CD4-positive, alpha-beta T cell treated with Interleukin-17A for 4 hours (primary cell): ENCODE data around the gene FLRT1.
A peak's percentile ranks its signal among the peaks of the same experiment; 100 is the strongest.

Experiments used
- DNase-seq: peaks from one replicate; pipeline ENCODE4 v3.0.0-alpha.2; 2020; ENCODE audit warnings: mixed read lengths

Gene FLRT1, protein sequence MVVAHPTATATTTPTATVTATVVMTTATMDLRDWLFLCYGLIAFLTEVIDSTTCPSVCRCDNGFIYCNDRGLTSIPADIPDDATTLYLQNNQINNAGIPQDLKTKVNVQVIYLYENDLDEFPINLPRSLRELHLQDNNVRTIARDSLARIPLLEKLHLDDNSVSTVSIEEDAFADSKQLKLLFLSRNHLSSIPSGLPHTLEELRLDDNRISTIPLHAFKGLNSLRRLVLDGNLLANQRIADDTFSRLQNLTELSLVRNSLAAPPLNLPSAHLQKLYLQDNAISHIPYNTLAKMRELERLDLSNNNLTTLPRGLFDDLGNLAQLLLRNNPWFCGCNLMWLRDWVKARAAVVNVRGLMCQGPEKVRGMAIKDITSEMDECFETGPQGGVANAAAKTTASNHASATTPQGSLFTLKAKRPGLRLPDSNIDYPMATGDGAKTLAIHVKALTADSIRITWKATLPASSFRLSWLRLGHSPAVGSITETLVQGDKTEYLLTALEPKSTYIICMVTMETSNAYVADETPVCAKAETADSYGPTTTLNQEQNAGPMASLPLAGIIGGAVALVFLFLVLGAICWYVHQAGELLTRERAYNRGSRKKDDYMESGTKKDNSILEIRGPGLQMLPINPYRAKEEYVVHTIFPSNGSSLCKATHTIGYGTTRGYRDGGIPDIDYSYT

DNA sequence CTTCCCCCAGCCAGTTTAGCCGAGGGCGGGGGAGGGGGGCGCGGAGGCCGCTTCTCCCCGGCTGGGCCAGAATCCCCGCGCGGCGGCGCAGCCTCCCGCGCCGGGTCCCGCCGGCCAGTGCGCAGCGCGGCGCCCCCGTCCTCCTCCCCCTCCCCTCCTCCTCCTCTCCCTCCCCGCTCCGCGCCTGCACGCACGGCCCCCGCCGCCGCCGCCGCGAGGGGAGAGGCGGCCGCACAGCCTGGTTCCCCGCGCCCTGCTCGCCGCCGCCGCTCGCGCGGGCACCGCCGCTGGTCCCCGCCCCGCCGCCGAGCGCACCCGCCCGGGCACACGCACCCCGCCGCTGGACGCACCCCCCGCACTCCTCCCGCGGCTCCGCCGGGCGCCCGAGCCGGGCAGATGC, at the start of gene FLRT1:
Gene FLRT1 (plus strand): TSS at position 356 of the 400 bp plus-strand sequence. CDS start 80,337 bp downstream, outside the sequence.
- no peak for DNase-seq

DNA sequence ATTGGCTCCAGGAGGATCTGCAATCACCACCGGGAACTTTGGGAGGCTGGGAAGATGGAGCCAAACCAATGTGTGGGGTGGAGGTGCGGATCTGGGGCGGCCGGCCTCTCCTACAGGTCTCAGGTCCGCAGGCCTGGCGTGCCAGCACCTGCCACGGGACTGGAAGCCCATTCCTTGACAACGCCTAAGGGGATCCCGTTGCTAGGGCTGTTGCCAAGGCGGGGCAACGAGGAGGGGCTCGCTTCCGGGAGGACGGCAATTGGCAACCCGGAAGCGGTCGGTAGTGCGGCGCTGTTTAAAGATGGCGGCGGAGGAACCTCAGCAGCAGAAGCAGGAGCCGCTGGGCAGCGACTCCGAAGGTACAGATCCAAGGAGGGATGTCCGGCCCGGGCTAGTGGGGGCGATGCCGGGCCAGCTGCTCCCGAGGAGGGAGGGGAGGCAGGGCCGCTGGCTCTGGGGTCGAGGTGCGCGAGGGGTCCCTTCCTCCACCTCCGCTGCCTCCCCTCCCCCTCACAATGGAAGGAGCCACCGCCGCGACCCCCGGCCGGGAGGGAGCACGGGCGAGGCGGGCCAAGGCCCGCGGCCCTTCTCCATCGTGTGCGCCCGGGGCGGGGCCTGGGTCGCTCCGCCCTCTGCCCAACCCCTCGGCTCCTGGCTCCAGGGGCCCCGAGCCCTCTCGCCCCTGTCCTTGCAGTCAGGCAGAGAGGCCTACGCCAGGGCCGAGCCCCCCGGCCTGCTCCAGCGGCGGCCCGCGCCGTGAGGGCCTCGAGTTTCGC, 49.4 kb upstream of the FLRT1 start, which contains the start of gene OTUB1:
Gene OTUB1 (plus strand): TSS at position 283 of the 776 bp plus-strand sequence. CDS start 19 bp downstream, at position 302.
- peak; percentile 90 for DNase-seq

DNA sequence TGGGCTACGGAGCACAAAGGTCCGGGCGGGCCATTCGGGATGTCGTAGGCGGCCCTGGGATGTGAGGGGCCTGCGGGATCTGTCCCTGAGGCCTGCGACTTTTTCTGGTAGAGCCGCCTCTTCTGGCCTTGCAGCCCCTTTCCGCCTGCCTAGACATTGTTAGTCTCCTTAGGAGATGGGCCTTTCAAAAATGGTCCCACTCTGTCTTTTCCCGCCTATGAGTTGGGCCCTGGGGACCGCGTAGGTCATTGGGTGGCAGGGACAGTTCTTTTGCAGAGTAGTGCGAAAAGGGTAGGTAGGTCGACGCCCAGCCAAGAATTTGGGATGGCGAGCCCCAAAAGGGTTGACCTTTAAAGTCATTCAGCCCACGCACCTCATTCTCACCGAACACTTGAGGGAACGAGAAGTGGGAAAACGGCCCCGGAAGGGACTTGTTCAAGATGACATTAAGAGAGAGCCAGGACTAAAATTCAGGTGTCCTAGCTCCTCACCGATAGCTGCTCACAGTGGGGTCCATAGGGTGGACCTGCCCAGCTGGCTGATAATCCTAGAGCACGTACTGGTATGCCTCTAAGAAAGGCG, 48.7 kb upstream of the FLRT1 start:
- no peak for DNase-seq

DNA sequence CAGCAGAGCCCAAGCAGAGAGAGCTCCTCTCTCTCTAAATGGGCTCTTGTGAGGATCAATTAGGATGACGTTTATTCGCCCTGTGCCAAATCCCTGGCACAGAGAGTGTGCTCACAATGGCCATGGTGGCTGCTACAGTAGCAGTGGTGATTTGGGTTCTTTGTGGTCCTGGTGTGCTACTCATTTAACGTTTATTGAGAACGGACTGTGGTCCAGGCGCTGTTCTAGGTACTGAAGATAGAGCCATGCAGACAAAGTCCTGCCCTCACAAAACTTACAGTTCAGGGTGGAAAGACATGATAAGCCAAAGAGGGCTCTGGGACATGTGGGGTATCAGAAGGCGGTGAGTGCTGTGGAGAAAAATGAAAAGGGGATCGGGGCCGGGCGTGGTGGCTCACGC, 44.2 kb upstream of the FLRT1 start:
- DNase-seq: no peak

DNA sequence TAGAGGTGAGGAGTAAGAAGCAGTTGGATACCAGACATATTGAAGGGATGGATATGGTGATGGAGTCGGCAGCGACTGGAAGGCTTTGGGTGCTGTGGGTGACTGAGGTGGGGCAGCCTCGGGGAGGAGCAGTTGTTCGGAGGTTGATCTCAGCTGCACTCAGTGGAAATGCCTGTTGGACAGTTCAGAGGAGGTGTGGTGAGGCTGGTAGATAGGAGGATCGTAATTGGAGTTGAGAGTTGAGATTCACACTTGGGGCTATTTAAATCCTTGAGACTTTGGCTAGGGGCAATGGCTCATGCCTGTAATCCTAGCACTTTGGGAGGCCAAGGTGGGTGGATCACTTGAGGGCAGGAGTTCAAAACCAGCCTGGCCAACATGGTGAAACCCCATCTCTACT, 42.6 kb upstream of the FLRT1 start:
- no peak for DNase-seq

DNA sequence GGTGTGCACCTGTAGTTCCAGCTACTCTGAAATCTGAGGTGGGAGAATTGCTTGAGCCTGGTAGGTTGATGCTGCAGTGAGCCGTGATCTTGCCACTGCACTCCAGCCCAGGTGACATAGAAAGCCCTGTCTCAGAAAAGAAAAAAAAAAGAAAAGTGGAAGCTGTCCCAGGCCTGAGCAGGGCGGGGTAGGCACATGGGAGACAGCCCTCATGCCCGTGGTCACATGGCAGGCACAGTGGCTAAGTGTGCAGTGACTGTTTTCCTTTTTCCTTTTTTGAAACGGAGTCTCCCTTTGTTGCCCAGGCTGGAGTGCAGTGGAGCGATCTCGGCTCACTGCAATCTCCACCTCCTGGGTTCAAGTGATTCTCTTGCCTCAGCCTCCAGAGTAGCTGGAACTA, 41.7 kb upstream of the FLRT1 start:
- DNase-seq: no peak

DNA sequence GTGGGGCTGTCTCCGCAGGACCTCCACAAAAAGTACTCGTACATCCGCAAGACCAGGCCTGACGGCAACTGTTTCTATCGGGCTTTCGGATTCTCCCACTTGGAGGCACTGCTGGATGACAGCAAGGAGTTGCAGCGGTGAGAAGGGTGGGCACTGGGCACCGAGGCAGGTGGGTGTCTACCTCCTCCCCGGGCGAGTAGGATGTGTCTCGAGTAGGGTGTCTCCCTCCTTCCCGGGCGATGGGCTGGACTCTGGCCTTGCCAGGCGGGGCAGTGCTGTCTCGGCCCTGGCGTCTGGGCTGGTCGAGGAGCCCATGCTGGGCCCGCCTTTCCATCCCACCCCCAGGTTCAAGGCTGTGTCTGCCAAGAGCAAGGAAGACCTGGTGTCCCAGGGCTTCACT, 39.2 kb upstream of the FLRT1 start:
- DNase-seq: no peak

DNA sequence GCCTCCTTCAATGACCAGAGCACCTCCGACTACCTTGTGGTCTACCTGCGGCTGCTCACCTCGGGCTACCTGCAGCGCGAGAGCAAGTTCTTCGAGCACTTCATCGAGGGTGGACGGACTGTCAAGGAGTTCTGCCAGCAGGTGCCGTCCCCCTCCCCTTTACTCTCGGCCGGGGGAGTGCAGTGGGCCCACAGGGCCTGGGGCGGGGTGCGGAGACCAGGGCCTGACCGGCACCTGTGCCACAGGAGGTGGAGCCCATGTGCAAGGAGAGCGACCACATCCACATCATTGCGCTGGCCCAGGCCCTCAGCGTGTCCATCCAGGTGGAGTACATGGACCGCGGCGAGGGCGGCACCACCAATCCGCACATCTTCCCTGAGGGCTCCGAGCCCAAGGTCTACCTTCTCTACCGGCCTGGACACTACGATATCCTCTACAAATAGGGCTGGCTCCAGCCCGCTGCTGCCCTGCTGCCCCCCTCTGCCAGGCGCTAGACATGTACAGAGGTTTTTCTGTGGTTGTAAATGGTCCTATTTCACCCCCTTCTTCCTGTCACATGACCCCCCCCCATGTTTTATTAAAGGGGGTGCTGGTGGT, 38.5 kb upstream of the FLRT1 start:
- DNase-seq: no peak

DNA sequence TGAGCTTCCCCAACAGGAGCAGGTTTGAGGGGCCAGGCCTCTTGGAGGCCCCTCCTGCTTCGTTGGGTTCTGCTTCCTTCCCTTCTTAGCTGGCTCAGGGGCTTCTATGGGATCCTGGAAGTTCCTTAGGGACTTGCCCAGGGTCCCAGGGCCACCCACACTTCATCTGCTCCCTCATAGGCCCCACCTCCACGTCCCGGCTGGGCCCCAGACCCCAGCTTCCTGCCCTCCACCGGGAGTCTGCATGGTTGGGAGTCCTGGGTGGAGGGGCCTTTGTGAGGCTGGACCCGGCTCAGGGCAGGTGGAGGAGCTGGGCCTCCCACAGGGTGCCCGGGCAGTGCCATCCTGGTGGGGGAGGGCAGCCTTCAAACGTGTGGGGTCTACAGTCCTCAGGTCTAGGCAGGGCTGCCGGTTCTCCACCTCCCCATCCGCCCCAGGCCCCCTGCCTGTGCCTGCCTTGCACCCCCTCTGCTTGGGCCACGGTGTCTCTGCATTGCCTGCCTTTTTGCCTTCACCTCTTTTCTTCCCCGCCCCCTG, 37.9 kb upstream of the FLRT1 start:
- no peak for DNase-seq

DNA sequence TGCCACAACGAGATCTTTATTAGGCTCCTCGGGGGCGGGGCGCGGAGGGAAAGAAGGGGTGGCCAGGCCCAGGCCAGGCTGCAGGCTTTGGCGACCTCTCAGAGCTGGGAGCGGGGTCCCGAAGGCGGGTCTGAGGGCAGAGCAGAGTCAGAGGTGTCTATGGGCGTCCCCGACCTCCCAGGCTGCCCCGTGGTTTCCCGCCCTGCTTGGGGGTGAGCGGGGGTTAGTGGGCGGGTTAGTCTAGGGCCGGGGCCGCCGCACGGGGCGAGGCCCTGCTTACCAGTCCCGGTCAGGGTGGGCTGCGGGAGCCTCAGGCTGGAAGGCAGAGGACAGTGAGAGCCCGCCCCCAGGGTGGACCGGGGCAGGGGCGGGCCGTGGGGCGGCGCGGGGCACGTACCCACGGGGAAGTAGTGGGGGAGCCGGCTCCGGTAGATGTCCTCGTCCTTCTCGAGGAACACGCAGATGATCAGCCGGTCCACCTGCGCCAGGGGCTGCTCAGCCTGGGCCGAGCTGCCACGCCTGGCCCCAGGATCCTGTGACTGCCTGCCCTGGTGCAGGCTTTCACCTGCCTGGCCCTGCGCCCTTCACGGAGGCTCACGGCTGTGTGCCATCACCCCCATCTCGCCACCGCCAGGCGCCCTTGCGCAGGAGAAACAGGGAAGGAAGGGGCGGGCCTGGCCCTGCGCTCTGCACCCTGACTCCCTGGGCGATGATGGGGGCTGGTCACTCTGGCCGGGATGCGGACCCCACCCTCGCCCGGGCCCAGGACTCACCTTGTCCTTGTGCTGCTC, 37.0 kb upstream of the FLRT1 start:
- DNase-seq: peak; percentile 14

DNA sequence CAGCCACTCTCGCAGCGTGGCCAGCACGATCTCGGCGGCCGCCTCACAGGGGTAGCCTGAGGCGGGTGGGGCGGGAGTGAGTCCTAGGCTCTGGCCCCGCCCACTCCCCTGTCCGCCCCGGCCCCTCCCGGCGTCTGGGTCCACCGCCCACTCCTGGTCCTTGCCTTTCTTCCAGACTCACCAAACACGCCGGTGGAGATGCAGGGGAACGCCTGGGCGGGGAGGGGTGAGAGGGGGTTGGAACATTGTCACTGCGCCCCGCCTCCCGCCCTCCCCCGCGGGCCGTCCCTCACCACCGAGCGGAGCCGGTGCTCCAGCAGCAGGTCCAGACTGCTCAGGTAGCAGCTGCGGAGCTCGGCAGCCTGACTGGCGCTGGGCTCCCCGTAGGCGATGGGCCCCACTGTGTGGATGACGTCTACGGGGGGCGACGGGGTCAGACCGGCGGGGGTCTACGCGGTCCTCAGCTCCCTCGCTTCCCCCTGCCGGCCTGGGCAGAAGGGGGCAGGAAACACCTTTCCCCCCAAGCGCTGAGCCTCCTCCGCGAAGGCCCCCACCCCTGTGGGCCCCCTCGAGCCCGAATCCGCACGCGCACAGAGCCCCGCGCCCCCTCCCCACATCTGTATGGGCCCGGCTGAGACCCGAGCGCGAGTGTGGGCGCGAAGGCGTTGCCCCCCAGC, 36.2 kb upstream of the FLRT1 start:
- DNase-seq: peak; percentile 74

DNA sequence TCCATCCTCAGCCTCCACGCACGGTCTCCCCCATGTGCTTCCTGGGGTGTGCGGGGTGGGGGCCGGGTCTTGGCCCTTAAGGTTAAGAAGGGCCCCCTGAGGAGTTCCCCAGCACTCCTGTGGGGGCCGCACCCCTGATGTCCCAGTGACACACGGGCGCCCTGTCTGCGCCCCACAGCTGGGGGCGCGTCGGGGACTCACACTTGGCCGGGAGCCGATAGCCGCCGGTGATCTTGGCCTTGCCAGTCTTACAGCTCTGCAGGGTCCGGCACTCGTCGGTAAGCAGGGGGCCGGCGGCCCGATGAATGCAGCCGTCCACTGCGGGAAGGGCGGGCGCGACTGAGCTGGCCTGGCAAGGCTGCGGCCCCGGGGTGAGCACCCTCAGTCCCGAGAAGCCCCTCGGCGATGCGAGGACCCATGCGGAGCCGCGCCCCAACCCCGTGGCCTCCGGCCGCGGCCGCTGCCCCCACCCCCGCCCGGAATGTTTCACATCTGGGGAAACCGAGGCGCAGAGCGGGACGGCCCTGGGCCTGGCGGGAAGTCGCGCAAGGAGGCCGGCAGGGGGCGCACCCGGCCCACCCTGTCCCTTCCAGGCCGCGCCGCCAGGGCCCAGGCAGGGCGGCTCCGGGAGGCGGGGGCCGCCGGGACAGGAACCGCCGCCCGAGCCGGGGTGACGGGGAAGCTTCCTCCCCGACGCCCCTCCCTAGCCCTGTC, 35.5 kb upstream of the FLRT1 start:
- peak; percentile 84 for DNase-seq

DNA sequence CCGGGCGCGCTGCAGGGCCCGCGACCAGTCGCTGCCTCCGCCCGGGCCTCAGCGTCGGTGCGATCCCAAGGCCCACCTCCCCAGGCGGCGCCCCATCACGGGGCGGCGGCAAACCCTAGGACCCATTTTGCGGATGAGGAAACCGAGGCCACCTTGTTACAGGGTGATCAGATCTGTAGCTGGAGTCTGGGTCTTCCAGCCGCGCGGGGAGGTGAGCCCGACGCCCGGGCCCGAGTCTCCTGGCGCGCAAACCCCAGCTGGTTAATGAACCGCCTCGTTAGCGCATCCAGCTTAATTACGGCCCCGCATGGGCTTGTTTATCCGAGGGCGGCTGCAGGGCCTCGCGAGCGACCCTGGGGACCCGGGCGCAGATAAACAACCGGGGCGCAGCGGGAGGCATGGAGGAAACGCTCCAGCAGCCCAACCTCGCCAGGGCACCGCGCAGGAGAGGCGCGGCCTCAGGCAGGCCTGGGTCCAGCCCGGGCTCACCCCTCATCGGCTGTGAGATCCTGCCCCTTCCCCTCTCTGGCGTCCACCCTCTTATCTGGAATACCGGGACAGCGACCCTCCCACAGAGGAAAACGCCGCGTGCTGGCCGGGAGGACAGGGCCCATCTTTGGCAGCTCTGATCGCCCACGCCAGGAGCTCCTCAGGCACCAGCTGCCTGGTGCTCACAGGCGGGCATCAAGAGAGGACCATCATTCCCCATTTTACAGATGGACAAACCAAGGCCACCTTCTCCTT, 34.8 kb upstream of the FLRT1 start:
- DNase-seq: no peak

DNA sequence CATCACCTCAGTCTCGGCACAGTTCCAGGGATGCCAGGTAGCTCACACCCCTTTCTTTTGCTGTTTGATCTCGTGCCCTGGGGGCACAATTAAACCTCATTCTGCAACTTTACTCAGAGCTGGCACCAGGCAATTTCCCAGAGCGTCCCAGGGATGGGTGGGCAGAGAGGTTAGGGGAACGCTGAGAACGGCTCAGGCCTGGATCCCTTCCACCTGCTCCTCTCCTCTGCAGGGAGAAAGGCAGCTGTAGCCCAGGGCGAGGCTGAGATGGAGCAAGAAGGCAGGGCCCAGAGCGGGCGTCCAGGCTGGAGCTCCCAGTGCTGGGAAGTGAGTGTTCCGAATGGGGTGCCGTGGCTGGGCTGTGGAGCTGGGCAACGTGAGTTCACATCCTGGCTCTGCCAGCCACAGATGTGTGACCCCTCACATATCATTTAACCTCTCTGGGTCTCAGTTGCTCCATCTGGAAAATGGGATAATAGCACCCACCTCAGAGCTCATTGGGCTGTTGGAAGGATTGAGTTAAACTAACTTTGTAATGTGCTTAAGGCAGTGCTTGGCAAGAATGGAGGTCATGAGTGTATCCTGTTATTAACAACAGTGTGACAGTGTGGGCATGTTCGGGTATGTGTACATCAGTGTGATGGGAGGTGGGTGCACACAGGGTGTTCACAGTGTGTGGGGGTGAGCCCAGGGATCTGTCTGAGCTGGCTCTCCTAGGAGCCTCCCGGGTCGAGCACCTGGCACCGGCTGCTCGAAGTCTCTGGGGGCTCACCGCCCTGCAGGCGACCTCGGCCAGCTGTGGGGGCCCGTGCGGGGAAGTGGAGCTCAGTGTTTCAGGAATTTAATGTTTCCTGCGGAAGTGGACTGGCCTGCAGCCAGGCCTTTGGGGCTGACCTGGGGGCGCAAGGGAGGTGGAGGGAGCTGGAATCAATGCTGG, 34.0 kb upstream of the FLRT1 start:
- no peak for DNase-seq

DNA sequence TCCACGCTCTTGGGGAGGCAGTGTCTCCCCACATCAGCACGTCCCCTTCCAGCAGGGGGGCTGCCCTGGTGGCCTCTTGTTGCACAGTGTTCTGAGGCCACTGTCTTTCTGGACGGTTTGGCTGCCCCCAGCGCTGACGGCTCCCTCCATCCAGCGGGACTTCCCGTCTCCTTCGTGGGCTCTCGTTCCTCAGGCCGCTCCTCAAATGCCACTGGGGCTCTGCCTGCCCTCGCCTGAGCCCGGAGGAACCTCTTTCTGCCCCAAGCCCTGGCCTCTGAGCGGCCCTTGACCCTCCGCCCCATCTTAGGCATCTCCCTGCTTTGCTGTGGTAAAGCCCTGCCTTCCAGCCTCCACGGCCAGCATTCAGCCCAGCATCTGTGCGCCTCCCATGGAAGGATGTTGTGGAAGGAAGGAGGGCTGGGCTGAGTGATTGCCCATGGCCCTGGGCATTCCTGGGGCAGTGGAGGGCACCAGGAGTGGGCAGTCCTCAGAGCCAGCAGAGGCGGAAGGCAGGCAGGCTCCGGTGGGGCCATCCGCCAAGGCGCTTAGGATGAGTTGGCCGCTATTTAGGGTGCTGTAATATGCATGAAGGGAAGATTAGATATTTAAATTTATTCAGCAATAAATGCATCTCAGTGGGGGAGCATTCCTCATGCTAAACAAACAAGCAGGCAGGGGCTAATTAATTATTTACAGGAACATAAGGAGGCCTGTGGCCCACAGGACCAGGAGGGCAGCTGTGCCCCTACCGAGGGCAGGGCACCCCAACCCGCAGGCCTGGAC, 31.7 kb upstream of the FLRT1 start:
- no peak for DNase-seq

DNA sequence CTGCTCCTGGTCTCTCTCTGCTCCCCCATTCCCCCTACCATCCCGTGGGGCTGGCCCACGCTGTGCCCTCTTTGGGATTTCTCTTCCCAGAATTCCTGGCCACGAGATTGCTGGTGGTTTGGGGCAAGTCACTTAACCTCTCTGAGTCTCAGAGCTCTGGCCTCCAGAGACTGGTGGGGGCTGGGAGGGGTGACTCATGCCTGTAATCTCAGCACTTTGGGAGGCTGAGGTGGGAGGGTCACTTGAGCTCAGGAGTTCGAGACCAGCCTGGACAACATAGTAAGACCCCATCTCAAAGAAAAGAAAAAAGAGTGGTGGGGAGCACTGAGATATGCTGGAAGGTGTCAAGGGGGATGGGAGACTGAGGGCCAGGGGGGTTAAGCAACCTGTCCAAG, 31.1 kb upstream of the FLRT1 start:
- no peak for DNase-seq

DNA sequence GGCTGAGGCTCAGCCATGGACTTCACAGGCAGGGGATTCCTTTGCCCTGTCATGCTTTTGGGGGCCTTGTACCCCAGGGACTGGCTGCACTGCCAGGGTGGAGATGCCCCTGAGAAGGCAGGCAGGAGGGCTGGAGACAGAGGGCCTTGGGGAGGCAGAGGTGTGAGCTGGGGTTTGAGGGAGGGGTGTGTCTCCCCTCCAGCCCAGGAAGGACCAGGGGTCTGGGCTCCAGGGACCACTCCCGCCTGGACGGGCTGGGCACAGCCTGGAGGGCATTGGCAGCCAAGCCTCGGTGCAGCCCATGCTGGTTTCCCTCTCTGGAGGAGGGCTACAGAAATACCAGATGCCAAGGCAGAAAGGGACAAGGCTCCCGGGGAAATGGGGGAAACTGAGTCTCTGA, 30.0 kb upstream of the FLRT1 start:
- DNase-seq: no peak

DNA sequence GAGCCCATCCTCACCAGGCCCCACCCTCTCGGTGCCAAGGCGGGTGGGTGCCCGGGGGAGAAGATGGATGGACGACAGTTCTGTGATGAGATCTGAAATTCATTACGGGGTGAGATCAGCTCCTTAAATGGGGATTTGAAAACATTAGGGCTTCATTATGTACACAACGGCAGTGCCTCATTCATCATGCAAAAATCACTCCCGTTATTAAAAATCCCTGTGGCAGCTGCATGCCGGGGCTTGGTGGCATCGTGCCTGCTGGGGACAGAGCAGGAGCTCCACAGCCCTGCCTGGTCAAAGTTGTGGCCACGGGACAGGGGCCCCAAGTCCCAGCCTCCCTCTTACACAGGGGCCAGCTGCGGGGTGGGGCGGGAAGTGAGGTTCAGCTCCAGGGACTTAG, 29.3 kb upstream of the FLRT1 start:
- DNase-seq: no peak
